Endothelial cell of umbilical vein (primary cell): Measurements from ENCODE around the gene ASXL1.

Experiments used
- CTCF ChIP-seq, 2 donors: IDR thresholded peaks; 1 replicate in 1 of 2; 2 replicates in 1 of 2; pipeline ENCODE4 v1.5.1; 2011; ENCODE audit warnings: low read length in 2 of 2, mild to moderate bottlenecking in 2 of 2, moderate library complexity in 2 of 2, control low read depth in 1 of 2, inconsistent platforms in 1 of 2, low read depth in 1 of 2; ENCODE audit not compliant: insufficient read depth in 1 of 2; ENCODE audit errors: extremely low read depth in 1 of 2
- FOS ChIP-seq: IDR thresholded peaks from 2 replicates; pipeline ENCODE4 v1.6.1; 2011; ENCODE audit warnings: mild to moderate bottlenecking, low read length, moderate library complexity, borderline replicate concordance; ENCODE audit not compliant: insufficient read depth
- MAX ChIP-seq: IDR thresholded peaks from 2 replicates; pipeline ENCODE4 v1.6.1; 2011; ENCODE audit not compliant: insufficient read depth, insufficient read length
- MYC ChIP-seq: IDR thresholded peaks from one replicate; pipeline ENCODE4 v1.6.1; 2011; ENCODE audit warnings: mild to moderate bottlenecking, low read depth, low read length
- POLR2A ChIP-seq: IDR thresholded peaks from 2 replicates; pipeline ENCODE4 v1.6.1; 2012; ENCODE audit warnings: low read depth, mild to moderate bottlenecking, control low read depth, low read length

GRCh38 chr20:32387252-32387651 is 29.1 kb downstream of the ASXL1 start:
- no peak for TF ChIP-seq CTCF (IDR thresholded peaks at IDR 0.05; ENCODE audit: extremely low read depth in 1 of 2, insufficient read depth in 1 of 2, low read depth in 1 of 2, low read length in 2 of 2)
- no peak for TF ChIP-seq MYC
- TF ChIP-seq MAX, result no peak
- no peak for TF ChIP-seq POLR2A
- no peak for TF ChIP-seq FOS
